Omental fat pad (tissue), 4 donors: ENCODE measurements around the gene ZNF268. TPM values are rescaled to one million over a fixed set of nuclear protein-coding genes. Genes with fewer than 3 reads are reported as not detected.

Experiments
- ATAC-seq: fragments of 150-250 bp; one replicate; pipeline ENCODE4 v1.9.1; 2016; ENCODE audit warnings: mild to moderate bottlenecking, moderate library complexity; ENCODE audit not compliant: low FRiP score
- DNase-seq: peaks from one replicate; pipeline ENCODE4 v3.0.0-alpha.2; 2019; ENCODE audit warnings: low spot score
- total RNA-seq, 4 donors: library from RNA; depleted of rRNA; stranded (reverse); fragments of >200 nt; gene quantifications; one replicate each; pipeline ENCODE4 v1.1.0, GENCODE V29; 2016
- TF ChIP-seq, protein P1 (sequence below), 3 donors: fragments of 450-650 bp; IDR thresholded peaks; one replicate each; pipeline ENCODE4 v1.5.1; 2016 to 2017; ENCODE audit warnings: antibody characterized with exemption in 3 of 3, mild to moderate bottlenecking in 3 of 3, moderate library complexity in 2 of 3

The ZNF268 gene
- total RNA-seq, 4 donors from 2014 or later = 10.8 to 20.5 (median 15.0) TPM

GRCh38 chr12:133222211-133222610 lies 40.9 kb downstream of the ZNF268 start:
- DNase-seq (no peak), ATAC-seq (no peak)

GRCh38 chr12:133225527-133225926 lies 44.2 kb downstream of the ZNF268 start:
- no peak for ATAC-seq
- no peak for DNase-seq
- TF ChIP-seq, protein P1, sequence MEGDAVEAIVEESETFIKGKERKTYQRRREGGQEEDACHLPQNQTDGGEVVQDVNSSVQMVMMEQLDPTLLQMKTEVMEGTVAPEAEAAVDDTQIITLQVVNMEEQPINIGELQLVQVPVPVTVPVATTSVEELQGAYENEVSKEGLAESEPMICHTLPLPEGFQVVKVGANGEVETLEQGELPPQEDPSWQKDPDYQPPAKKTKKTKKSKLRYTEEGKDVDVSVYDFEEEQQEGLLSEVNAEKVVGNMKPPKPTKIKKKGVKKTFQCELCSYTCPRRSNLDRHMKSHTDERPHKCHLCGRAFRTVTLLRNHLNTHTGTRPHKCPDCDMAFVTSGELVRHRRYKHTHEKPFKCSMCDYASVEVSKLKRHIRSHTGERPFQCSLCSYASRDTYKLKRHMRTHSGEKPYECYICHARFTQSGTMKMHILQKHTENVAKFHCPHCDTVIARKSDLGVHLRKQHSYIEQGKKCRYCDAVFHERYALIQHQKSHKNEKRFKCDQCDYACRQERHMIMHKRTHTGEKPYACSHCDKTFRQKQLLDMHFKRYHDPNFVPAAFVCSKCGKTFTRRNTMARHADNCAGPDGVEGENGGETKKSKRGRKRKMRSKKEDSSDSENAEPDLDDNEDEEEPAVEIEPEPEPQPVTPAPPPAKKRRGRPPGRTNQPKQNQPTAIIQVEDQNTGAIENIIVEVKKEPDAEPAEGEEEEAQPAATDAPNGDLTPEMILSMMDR (IDR thresholded peaks at IDR 0.05) = no peak

More at GRCh38 chr12:133222211-133222610, 40.9 kb downstream of the ZNF268 start:
- TF ChIP-seq, protein P1 (IDR thresholded peaks at IDR 0.05) = no peak

DNA sequence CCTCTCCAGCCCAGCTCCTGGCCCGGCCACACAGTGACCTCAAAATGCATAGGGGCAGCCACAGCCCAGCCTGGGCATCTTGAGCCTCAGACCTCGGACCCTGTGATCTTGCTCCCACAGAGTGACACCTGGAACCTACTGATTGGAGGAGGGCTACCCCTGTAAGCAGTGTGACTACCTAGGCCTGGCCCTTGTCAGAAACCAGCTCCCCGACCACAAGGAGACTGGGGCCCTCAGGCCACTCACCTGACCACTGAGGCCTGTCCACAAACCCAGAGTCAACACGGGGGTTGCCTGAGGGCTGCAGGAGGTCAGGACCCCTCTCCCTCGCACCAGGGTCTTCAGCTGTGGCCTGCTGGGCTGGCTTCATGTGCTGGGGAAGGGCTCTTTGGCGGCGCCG lies 45.4 kb downstream of the ZNF268 start:
- DNase-seq = no peak
- ATAC-seq = no peak
- TF ChIP-seq, protein P1 (IDR thresholded peaks at IDR 0.05) = no peak

DNA sequence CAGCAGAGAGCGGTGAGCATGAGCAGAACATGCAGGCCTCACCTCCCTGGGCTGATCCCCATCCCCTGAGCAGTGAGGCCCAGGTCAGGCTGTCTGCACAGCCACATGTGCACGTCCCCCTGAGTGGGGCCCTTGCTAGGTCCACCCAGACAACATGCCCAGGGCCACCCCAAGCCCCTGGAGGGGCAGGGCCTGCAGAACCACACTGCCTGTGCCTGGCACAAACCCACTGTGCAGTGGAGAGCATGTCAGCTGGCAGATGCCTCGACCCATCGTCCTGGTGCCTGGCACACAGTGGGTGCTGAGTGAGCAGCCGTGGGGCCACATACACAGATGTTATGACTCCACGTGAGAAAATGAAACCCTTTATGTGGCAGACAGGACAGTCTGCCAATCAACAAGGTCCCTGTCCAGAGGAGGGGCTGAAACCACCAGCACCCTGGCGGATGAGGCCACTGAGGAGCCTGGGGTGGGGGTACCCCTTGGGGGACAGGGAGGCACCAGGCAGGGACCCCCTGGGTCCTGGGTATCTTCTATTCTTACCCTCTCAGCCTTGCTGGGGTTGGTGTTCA lies 46.1 kb downstream of the ZNF268 start:
- no peak for ATAC-seq
- TF ChIP-seq, protein P1 (IDR thresholded peaks at IDR 0.05) = no peak
- DNase-seq = no peak

DNA sequence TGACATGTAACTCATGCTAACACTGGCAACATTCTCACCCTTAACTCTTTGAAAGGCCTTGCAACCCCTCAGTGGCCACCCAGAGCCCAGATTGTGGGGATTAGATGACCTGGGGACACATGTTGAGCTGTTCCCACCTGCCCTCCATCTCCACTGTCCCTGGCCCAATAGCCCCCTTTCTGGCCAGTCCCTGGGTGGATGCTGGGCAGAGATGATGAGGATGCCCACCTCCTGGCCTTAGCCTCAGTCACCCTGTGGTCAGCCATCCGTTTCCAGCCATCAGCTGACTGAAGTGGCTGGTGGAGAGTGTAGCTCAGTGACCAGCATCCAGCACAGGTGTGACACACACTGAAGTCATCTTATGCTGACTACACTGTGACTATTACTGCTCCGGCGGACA lies 49.7 kb downstream of the ZNF268 start:
- ATAC-seq (no peak), DNase-seq (no peak)
- TF ChIP-seq, protein P1 (IDR thresholded peaks at IDR 0.05) = no peak

DNA sequence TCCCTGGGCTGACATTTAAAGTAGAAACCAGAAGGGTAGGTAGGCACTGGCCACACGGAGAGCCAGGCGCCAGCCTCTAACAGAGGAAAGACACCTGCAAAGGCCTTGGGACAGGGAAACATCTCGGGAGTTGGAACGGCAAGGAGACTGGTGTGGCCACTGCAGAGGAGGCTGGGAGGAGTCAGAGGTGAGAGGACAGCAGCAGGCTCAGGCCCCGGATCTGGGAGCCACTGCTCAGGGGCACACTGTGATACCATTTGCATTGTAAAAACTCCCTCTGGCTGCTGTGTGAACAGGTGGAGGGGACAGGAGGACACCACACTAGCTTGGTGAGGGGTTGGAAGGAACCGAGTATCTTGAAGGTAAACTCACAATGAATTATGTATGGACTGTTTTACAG lies 51.7 kb downstream of the ZNF268 start:
- no peak for ATAC-seq
- no peak for DNase-seq
- TF ChIP-seq, protein P1 (IDR thresholded peaks at IDR 0.05) = no peak

- TF ChIP-seq, protein P1 (IDR thresholded peaks at IDR 0.05) = no peak
- no peak for ATAC-seq
- DNase-seq = no peak
Measured at GRCh38 chr12:133233993-133234564, 52.8 kb downstream of the ZNF268 start.
